ENCODE measurements around the gene PGF. TPM values are rescaled to one million over a fixed set of nuclear protein-coding genes. Genes with fewer than 3 reads are reported as not detected.

PGF gene
- total RNA-seq, 2 experiments from 2014 or later = 0.21 TPM; not detected in 1

- H3K9me3 Mint-ChIP-seq (ENCODE audit: insufficient read depth) = no peaks in the 10 kb centered on the region
- CTCF ChIA-PET = interaction anchor here (0.7 to 14.8 kb wide), 30 partner anchors 8 to 608 kb away, joined by 3 to 552 read pairs (median 6); partner anchors contain the start of genes ACYP1, DLST, LTBP2 and PROX2
- H3K27ac Mint-ChIP-seq = peak overlapping the region; percentile 72
- no peak overlapping the region for H3K4me3 Mint-ChIP-seq
- POLR2A ChIA-PET = interaction anchor here (1.0 to 2.0 kb wide), 6 partner anchors 13 to 50 kb away, joined by 3 to 17 read pairs (median 4); partner anchors contain the start of gene DLST
- peaks cover 12% of the 10 kb centered on the region for H3K4me1 Mint-ChIP-seq (ENCODE audit: low read depth)
- no peak for ATAC-seq
- H3K36me3 Mint-ChIP-seq (ENCODE audit: low read depth) = peaks cover 41% of the 10 kb centered on the region
- no peaks in the 10 kb centered on the region for H3K27me3 Mint-ChIP-seq (ENCODE audit: low read depth)
- DNase-seq = no peak
These were observed 50.5 kb downstream of the PGF start for GRCh38 chr14:74904635-74905503.

GRCh38 chr14:74902941-74903705, 52.3 kb downstream of the PGF start:
- POLR2A ChIA-PET = no interaction called here

DNA sequence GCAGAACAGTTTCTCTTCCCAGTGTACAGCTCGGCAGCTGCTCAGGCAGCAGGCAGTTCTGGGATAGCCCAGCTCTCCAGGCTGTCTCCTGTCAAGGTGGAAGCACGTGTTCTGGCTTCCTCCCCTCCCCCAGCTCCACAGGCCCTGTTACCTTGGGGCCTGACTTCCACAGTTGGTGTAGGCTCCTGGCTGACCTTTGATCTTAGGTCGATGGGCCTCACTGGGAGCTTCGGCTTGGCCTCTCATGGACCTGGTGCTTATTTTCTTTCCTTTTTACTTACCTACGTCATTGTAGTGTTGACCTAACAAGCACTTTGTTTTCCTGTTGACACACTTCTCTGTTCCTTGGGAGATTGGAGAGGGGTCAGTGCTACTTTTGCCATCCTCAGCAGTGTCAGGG, 56.7 kb downstream of the PGF start:
- no peak overlapping the region for H3K4me3 Mint-ChIP-seq
- H3K27ac Mint-ChIP-seq = no peak overlapping the region
- H3K9me3 Mint-ChIP-seq (ENCODE audit: insufficient read depth) = no peaks in the 10 kb centered on the region
- peaks cover 83% of the 10 kb centered on the region for H3K36me3 Mint-ChIP-seq (ENCODE audit: low read depth)
- POLR2A ChIA-PET = interaction anchor here (1.1 to 1.2 kb wide), 2 partner anchors 9 to 17 kb away, joined by 3 read pairs; partner anchors contain the start of gene DLST
- no peaks in the 10 kb centered on the region for H3K27me3 Mint-ChIP-seq (ENCODE audit: low read depth)
- ATAC-seq (no peak), DNase-seq (no peak)
- peaks cover 9% of the 10 kb centered on the region for H3K4me1 Mint-ChIP-seq (ENCODE audit: low read depth)
- CTCF ChIA-PET = interaction anchor here (1.2 to 14.8 kb wide), 5 partner anchors 16 to 40 kb away, joined by 4 to 552 read pairs (median 10); no protein-coding TSS in a partner anchor

More at GRCh38 chr14:74902941-74903705, 52.3 kb downstream of the PGF start:
- ATAC-seq = no peak
- Mint-ChIP-seq H3K4me3 (no peak overlapping the region), H3K27me3 (ENCODE audit: low read depth) (no peaks in the 10 kb centered on the region), H3K4me1 (ENCODE audit: low read depth) (peaks cover 12% of the 10 kb centered on the region), H3K36me3 (ENCODE audit: low read depth) (peaks cover 58% of the 10 kb centered on the region), H3K9me3 (ENCODE audit: insufficient read depth) (no peaks in the 10 kb centered on the region), H3K27ac (peak overlapping the region; percentile 22)
- DNase-seq = no peak
- CTCF ChIA-PET = interaction anchor here (3.5 to 14.8 kb wide), 4 partner anchors 11 to 185 kb away, joined by 22 to 552 read pairs (median 96); partner anchors contain the start of genes DLST and PROX2

DNA sequence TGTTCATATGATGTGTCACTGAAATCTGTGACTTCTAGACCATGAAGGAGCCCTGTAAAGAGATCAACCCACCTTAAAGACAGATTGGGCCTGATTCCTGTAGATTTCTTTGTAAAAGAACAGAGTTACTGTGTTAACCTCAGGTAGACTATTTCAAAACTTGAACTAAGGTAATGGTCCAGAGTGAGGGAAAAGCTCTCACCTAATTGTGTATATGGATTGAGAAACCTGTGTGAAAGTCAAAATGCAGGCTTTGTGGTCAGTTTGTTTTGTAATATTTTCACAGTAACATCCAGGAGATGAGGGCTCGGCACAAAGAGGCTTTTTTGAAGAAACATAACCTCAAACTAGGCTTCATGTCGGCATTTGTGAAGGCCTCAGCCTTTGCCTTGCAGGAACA, 57.3 kb downstream of the PGF start:
- no peak for DNase-seq
- ChIA-PET POLR2A (interaction anchor here (0.8 to 1.2 kb wide), 3 partner anchors 8 to 16 kb away, joined by 3 read pairs; partner anchors contain the start of gene DLST), CTCF (interaction anchor here (0.8 to 3.2 kb wide), 5 partner anchors 8 to 203 kb away, joined by 3 to 20 read pairs (median 10); no protein-coding TSS in a partner anchor)
- no peaks in the 10 kb centered on the region for H3K9me3 Mint-ChIP-seq (ENCODE audit: insufficient read depth)
- peaks cover 84% of the 10 kb centered on the region for H3K36me3 Mint-ChIP-seq (ENCODE audit: low read depth)
- H3K27ac Mint-ChIP-seq = no peak overlapping the region
- H3K4me3 Mint-ChIP-seq = no peak overlapping the region
- H3K27me3 Mint-ChIP-seq (ENCODE audit: low read depth) = no peaks in the 10 kb centered on the region
- peaks cover 14% of the 10 kb centered on the region for H3K4me1 Mint-ChIP-seq (ENCODE audit: low read depth)
- no peak for ATAC-seq

DNA sequence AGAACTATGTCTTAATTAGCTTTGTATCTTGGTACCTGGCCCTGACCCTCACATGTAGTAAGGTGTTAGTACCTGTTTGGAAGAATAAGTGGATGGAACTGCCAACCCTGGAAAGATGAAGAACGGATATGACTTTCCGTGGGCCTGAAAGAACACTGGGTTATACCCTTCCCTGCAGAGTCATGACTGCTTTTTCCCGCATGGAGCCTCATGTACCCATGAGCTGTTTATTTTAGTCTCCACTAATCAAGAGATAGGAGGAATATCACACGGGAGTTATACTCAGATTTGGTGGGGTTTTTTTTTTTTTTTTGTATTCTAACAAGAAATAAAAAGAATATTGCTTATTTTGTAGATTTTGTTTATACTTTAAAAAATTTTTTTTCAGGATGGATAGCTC, 57.8 kb downstream of the PGF start:
- POLR2A ChIA-PET = interaction anchor here (0.8 to 1.2 kb wide), 3 partner anchors 8 to 16 kb away, joined by 3 read pairs; partner anchors contain the start of gene DLST
- Mint-ChIP-seq H3K27me3 (ENCODE audit: low read depth) (no peaks in the 10 kb centered on the region), H3K27ac (no peak overlapping the region), H3K4me1 (ENCODE audit: low read depth) (peaks cover 13% of the 10 kb centered on the region), H3K9me3 (ENCODE audit: insufficient read depth) (no peaks in the 10 kb centered on the region), H3K4me3 (no peak overlapping the region), H3K36me3 (ENCODE audit: low read depth) (peaks cover 84% of the 10 kb centered on the region)
- no peak for DNase-seq
- CTCF ChIA-PET = interaction anchor here (0.8 to 3.2 kb wide), 5 partner anchors 8 to 203 kb away, joined by 3 to 20 read pairs (median 10); no protein-coding TSS in a partner anchor
- no peak for ATAC-seq

DNA sequence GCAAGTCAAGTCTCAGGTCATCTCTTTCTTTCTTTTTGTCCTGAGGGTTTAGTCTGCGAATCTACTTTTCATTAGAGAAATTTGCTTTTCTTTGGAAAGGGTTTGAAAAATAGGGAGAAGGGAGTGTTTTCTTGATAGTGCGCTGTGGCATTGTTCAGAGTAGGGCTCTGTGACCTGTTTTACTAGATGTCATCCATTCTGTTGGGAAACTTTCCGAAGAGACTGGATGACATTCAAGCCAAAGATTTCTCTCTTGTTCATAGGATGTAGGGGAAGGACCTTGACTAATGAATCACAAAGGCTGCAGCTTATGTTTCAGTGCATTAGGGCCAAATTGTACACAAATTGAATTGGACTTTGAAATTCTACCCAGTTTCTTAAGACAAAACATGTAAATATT, 59.0 kb downstream of the PGF start:
- CTCF ChIA-PET = interaction anchor here (1.0 to 3.2 kb wide), 4 partner anchors 9 to 35 kb away, joined by 4 to 20 read pairs (median 12); no protein-coding TSS in a partner anchor
- Mint-ChIP-seq H3K36me3 (ENCODE audit: low read depth) (peaks cover 82% of the 10 kb centered on the region), H3K27me3 (ENCODE audit: low read depth) (no peaks in the 10 kb centered on the region), H3K27ac (no peak overlapping the region), H3K4me3 (no peak overlapping the region), H3K4me1 (ENCODE audit: low read depth) (peaks cover 14% of the 10 kb centered on the region), H3K9me3 (ENCODE audit: insufficient read depth) (no peaks in the 10 kb centered on the region)
- POLR2A ChIA-PET = no interaction called here
- no peak for DNase-seq
- ATAC-seq = no peak

DNA sequence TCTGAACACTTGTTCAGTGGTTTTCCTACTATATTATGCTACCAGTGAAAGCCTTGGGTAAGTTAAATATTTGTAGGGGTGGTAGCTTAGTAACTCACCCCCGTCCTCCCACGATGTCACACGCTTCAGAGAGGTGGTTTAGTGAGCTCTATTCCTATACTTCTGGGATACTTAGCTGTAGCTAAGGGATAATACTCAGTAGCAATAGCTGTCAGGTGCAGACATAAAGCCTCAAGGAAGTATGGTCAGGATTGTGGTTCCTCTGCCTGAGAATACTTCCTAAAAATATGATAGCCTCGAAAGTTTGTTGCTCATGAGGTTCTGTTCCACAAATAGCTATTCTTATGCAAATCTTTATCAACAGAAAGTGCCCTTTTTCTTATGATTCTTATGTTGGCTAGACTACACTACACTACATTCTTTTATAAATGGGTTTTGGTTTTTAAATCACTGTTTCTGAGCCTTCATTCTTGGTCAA, 61.7 kb downstream of the PGF start:
- Mint-ChIP-seq H3K27ac (no peak overlapping the region), H3K27me3 (ENCODE audit: low read depth) (no peaks in the 10 kb centered on the region), H3K4me3 (no peak overlapping the region), H3K9me3 (ENCODE audit: insufficient read depth) (no peaks in the 10 kb centered on the region), H3K36me3 (ENCODE audit: low read depth) (peaks cover 72% of the 10 kb centered on the region), H3K4me1 (ENCODE audit: low read depth) (peaks cover 17% of the 10 kb centered on the region)
- DNase-seq = no peak
- no peak for ATAC-seq
- ChIA-PET POLR2A (interaction anchor here (2.7 kb wide), 1 partner anchor 12 kb away, joined by 12 read pairs; the partner anchor contains the start of gene DLST), CTCF (interaction anchor here (1.0 to 8.5 kb wide), 5 partner anchors 11 to 33 kb away, joined by 4 to 87 read pairs (median 9); no protein-coding TSS in a partner anchor)

DNA sequence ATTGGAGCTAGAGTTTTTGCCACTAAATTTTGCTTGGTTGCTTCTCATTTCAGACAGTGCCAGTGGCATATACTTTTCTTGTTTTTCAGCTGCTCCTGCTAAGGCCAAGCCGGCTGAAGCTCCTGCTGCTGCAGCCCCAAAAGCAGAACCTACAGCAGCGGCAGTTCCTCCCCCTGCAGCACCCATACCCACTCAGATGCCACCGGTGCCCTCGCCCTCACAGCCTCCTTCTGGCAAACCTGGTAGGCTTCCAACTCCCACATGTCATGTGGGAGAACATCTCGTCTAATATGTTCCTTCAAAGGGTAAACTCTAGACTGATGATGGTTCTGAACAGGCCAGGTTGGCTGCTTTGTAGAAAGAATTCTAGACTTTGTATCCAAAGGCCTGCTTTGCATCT, 62.7 kb downstream of the PGF start:
- Mint-ChIP-seq H3K36me3 (ENCODE audit: low read depth) (peaks cover 71% of the 10 kb centered on the region), H3K9me3 (ENCODE audit: insufficient read depth) (no peaks in the 10 kb centered on the region), H3K27ac (peak overlapping the region; percentile 48), H3K4me3 (no peak overlapping the region), H3K27me3 (ENCODE audit: low read depth) (no peaks in the 10 kb centered on the region), H3K4me1 (ENCODE audit: low read depth) (peaks cover 25% of the 10 kb centered on the region)
- DNase-seq (no peak), ATAC-seq (no peak)
- POLR2A ChIA-PET = interaction anchor here (1.5 to 2.7 kb wide), 2 partner anchors 11 to 13 kb away, joined by 4 to 12 read pairs; partner anchors contain the start of gene DLST
- CTCF ChIA-PET = interaction anchor here (1.0 to 8.5 kb wide), 5 partner anchors 10 to 32 kb away, joined by 4 to 87 read pairs (median 9); no protein-coding TSS in a partner anchor

- POLR2A ChIA-PET = interaction anchor here (1.5 to 2.7 kb wide), 2 partner anchors 10 to 14 kb away, joined by 4 to 12 read pairs; partner anchors contain the start of gene DLST
- ATAC-seq = no peak
- H3K4me1 Mint-ChIP-seq (ENCODE audit: low read depth) = peaks cover 26% of the 10 kb centered on the region
- H3K9me3 Mint-ChIP-seq (ENCODE audit: insufficient read depth) = no peaks in the 10 kb centered on the region
- CTCF ChIA-PET = interaction anchor here (8.4 to 8.5 kb wide), 2 partner anchors 14 to 31 kb away, joined by 72 to 87 read pairs; no protein-coding TSS in a partner anchor
- peaks cover 62% of the 10 kb centered on the region for H3K36me3 Mint-ChIP-seq (ENCODE audit: low read depth)
- H3K27me3 Mint-ChIP-seq (ENCODE audit: low read depth) = no peaks in the 10 kb centered on the region
- no peak overlapping the region for H3K27ac Mint-ChIP-seq
- DNase-seq = no peak
- no peak overlapping the region for H3K4me3 Mint-ChIP-seq
These were observed 63.5 kb downstream of the PGF start for GRCh38 chr14:74891870-74892269.

All from activated CD8-positive, alpha-beta T cell treated with anti-CD3 and anti-CD28 coated beads, Interleukin-2, amount 10 ng/mL, durations not matched to agents 7 days and 5 days (primary cell).